ENCODE data around the gene TUBA1B.

DNA sequence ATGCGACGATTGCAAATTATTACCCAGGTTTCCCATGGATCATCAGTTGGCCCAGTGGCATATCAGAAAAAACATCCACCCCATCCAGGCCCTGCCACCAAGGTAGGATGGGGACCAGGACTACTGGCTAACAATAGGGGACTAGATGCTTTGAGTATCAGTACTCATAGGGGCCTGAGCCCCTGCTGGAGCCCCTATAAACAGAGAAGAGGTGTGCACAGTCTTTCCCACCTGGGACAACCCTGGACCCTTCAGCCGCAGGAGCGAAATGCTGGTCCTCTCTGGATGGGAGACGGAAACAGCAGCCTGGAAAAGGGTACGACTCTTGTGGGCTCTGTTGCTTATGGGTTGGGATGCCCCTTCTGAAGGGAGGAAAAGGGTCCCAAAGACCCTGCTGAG is 42.3 kb downstream of the TUBA1B start:
- no peak for TF ChIP-seq EZH2phosphoT487 (IDR thresholded peaks at IDR 0.05; ENCODE audit: borderline replicate concordance, low read length)
- TF ChIP-seq, protein P1, sequence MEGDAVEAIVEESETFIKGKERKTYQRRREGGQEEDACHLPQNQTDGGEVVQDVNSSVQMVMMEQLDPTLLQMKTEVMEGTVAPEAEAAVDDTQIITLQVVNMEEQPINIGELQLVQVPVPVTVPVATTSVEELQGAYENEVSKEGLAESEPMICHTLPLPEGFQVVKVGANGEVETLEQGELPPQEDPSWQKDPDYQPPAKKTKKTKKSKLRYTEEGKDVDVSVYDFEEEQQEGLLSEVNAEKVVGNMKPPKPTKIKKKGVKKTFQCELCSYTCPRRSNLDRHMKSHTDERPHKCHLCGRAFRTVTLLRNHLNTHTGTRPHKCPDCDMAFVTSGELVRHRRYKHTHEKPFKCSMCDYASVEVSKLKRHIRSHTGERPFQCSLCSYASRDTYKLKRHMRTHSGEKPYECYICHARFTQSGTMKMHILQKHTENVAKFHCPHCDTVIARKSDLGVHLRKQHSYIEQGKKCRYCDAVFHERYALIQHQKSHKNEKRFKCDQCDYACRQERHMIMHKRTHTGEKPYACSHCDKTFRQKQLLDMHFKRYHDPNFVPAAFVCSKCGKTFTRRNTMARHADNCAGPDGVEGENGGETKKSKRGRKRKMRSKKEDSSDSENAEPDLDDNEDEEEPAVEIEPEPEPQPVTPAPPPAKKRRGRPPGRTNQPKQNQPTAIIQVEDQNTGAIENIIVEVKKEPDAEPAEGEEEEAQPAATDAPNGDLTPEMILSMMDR (IDR thresholded peaks at IDR 0.05; ENCODE audit: low read depth, low read length, poor library complexity, severe bottlenecking), result no peak

Measured in DOHH2 (cell line).